Stimulated activated CD4-positive, alpha-beta T cell treated with anti-CD3 and anti-CD28 coated beads, TNF-alpha, amount 100 ng/mL, for 4 hours (primary cell): ENCODE results near the gene DLD.
"Not testable (repeated sequence)": the region's sequence is repeated elsewhere in the genome, so short reads cannot be mapped to it uniquely, and the experiment has no call there.

Source experiments
- DNase-seq, 3 experiments: peaks; one replicate each; pipeline ENCODE4 v3.0.0-alpha.2; 2020; ENCODE audit warnings: low read depth in 3 of 3

The DLD gene

DNA sequence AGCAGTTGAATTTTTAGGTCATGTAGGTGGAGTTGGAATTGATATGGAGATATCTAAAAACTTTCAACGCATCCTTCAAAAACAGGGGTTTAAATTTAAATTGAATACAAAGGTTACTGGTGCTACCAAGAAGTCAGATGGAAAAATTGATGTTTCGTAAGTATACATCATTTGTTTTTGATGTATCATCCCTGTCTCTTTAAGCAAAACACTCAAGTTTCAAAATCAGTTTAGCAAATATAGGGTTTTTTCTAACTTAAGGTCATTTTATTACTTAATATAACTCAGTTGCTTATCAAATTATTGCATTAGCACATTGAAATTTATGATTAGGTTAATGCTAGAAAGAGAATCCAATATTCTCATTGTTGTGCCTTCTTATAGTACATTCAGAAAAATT, 24.6 kb downstream of the DLD start:
- no peak for DNase-seq

DNA sequence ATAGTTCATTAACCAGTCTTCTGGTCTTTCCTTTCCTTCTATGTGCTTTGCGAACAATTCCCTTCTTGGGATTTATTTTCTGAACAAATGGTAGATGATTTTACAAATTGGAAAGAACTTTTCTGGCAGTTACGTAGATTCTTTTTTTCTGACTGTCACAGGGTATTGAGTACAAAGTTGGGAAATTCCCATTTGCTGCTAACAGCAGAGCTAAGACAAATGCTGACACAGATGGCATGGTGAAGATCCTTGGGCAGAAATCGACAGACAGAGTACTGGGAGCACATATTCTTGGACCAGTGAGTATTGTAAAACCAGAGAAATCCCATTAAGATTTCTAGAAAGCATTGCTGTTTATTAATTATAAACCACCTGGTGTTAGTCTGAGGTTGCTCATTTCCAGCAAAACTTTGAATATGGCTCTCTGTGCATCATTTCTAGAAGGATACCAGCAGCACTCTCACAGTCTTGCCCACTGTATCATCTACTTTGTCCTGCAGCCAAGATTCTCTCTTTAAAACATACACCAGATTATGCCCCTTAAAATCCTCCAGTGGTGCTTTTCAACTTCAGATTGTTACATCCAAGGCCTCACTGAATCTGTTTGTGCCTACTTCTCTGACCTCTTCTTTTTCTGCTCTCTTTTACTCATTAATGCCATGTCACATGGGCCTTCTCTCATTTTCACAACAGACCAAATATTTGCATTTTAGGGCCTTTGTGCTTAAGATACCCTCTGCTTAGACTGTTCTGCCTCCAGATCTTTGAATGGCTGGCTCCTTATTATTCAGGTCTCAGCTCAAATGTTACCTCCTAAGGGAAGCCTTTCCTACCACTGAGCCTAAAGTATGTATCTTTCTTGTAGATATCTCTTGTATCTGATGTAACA, 27.0 kb downstream of the DLD start:
- no peak for DNase-seq

DNA sequence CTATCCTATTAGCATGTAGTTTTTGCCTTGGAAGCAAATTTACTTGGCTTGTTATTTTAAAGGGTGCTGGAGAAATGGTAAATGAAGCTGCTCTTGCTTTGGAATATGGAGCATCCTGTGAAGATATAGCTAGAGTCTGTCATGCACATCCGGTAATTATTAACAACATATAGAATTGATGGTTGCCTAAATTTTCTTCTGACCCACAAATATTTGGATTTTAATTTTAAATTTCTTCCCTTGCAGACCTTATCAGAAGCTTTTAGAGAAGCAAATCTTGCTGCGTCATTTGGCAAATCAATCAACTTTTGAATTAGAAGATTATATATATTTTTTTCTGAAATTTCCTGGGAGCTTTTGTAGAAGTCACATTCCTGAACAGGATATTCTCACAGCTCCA, 28.0 kb downstream of the DLD start:
- DNase-seq = no peak

DNA sequence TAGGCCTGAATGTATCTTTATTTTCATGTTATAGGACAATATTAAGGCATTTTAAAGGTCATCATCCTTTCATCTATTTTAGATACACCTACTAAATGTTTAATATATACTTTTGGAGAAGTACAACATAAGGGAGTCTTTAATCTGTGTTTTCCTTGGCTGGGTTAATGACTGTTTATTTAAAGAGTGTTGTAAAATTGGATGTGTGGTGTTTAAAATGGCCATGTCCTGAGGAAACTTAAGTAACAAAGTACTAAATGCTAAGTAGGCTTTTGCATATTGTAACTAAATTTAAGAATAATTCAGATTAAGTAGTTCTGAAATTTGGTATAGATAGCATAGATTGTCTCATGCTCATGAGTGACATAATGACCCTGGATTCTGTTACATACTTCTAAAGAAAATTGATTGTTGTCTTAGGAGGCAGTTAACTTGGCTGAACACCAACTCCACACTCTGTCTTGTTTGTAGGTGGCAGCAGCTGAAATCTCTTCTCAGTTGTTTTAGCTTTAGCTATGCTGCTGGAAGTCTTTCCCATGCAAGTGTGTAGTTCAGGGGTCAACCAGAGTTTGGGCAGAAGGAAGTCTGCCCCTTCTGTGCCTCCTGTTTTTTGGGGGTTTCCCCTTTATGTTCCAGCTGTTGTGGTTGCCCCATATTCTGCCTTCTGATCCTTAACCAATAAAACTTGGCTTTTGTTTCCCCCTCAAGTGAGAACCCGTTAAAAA, 29.2 kb downstream of the DLD start:
- DNase-seq = no peak

DNA sequence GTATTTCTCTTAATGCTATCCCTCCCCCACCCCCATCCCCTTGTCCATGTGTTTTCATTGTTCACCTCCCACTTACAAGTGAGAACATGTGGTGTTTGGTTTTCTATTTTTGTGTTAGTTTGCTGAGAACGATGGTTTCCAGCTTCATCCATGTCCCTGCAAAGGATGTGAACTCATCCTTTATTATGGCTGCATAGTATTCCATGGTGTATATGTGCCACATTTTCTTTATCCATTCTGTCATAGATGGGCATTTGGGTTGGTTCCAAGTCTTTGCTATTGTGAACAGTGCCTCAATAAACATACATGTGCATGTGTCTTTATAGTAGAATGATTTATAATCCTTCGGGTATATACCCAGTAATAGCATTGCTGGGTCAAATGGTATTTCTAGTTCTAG, 30.8 kb downstream of the DLD start:
- not testable (repeated sequence) for DNase-seq

DNA sequence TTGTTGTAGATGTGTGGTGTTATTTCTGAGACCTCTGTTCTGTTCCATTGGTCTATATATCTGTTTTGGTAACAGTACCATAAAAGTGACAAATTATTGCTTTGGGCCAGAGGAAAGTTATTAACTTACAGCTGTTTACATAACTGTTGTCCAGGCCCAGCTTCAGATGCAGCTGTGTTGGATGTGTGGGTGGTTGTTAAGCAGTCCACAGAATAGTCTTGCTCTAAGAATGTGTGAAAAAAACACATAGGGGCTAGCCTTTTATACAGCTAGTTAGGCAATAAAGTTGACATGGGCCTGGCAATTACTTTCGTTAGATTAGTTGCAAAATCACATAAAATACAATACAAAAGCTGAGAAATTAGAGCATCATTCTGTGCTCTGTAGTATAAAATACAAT, 31.9 kb downstream of the DLD start:
- DNase-seq = no peak

DNA sequence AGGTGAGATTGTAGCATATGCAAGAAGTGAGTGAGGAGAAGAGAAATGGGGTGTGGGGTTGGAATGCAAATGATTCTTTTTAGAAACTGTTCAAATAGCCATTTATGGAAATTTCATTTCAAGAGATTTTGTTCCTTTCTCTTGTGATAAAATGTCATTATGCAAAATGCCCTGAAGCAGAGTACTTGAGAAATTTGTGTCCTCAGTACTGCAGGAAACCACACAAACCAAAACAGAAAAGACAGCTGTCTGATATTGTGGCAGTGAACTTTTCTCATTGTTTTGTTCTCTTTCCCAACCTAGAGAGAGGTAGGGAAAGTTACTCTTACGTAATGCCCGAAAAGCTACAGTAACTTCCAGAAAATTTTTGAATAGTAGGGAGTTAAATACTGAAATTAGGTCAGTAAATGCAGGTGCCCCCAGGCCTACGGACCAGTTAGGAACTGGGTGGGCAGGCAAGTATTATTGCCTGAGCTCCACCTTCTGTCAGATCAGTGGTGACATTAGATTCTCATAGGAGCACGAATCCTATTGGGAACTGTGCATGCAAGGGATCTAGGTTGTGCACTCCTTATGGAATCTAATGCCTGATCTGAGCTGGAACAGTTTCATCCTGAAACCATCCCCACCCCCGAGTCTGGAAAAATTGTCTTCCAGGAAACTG, 34.0 kb downstream of the DLD start:
- no peak for DNase-seq

DNA sequence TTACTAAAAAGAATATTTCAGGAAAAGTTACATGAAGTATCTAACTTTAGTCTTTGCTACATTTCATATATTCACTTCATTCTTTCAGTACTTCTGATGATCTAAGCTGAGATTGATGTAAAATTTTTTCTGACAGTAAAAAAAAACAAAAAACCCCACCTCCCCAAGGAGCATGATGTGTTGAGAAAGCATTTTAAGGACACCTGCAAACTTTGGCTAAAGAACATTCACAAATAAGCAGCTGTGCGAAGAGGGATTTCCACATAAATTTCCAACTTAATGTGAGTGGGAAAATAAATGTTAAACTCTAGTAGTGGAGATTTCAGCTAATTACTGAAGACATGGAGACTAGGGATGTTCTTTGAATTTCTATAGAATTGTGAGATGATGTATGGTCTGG, 35.5 kb downstream of the DLD start:
- DNase-seq = no peak

DNA sequence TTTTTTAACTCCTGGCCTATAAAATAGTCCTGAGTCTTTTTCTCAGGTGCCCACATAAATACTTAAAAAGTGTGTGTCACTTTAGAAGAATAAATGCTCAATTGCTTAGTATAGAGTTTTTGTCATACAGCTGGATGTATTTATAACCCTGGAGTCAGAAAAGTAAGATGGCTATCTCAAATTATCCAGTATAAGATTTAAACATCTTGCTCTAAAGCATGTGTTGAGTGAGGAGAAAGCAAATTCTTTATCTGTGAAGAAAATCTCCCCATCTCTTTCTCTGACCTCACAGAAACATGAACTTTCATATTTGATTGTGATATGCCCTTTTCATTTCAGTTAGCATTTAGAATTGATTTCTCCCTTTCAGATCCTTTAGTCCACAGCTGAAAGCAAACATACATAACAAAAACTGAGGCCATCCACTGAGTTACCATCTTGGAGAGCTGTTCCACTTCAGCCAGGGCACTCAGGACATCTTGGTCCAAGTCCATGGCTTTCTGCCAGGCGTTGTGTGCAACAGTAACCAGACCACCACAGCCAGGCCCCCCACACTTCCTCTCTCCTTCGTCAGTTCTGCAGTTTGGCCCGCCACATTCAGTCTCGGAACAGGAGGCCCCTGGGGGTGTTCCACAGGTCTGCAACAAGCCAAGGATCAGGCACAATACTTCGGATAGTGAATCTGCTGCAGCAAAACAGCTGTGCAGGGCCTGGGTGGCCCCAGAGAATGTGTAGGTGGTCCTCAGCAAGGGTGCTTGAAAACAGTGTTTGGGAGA, 40.9 kb downstream of the DLD start:
- no peak for DNase-seq

DNA sequence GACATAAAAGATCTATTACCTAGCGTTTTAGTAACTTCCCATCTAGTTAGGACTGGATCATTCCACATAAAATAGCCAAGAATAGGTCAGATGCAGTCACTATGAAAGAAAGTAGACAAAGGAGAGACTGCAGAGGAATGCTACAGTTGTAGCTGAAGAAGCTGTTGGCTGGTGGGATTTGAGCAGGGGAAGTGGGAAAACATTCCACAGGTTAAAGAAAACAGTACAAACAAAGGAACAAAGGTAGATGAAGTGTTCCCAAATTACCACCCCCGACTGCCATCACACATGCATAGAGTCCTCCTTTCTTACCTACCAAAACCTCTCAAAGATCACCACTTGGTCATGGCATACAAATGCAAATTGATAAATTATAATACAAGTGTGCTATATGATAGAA, 41.8 kb downstream of the DLD start:
- no peak for DNase-seq

DNA sequence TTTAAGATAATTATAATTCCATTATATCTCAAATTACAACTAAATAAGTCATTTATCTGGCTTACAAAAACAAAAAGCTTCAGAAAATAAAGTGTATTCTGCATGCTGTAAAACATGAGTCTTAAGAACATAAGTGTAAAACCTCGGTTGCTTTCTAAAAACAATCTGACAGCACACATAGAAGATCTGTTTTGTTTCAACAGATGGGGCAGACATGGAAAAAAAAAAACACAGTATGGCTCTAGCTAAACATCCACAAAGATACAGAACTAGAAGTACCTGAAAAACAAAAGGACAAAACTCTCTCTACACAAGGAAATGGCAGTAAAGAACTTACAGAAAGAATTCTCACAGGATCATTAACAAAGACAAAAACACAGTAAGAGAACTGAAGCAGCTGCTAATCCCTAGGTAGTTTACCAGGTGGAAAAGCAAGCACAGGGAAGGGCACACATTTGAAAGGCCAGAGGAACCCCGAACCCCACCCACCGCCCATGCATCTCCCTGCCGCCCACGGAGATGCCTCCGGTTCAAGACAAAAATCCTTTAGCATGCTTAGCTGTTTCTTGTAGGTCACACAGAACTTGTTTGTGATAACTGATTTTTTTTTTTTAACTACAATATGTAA, 42.5 kb downstream of the DLD start:
- no peak for DNase-seq

DNA sequence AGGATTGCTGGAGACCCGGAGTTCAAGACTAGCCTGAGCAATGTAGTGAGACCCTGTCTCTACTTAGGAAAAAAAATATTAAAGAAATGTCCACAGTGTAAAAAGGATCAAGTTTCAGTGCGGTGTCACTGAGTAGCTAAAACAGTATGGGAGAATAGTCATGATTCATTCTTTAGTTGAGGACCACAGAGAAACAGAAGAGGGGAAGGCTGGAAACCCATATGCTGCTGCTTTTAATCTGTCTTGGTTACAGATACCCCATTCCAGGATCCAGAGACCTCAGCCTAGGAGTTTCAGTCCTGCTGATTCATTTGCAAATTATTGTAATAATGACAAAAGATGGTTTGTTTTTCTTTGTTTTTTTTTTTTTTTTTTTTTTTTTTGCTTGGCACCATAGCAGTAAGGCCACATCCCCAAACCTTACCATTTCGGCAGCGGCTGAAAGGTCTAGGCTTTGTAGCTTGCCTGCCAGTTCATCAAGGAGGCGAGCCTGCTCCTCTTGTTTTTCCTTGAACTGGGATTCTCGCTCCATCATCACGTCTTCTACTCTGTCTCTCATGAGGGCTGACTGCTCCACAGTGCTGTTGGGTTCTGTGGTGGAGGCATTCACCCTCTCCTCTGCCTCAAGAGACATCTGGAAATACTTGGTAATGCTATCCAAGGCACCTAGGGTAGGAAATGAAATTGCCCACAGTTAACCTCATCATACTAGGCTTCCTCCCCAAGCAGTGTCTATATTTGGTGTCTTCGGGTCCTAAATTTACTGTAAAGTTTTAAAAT, 44.2 kb downstream of the DLD start:
- no peak for DNase-seq

DNA sequence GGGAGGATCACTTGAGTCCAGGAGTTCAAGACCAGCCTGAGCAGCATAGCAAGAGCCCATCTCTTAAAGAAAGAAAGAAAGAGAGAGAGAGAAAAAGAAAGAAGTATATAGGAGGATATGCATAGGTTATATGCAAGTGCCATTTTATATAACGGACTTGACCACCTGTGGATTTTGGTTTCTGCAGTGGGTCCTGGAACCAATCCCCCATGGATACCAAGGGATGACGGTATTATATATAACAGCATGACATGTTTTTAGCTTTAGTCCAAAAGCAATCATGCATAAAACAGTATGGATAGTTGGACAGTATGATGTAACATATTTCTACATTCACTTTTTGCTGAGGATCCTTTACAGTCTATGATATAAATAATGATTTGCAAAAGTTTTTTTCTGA, 45.3 kb downstream of the DLD start:
- DNase-seq = no peak

DNA sequence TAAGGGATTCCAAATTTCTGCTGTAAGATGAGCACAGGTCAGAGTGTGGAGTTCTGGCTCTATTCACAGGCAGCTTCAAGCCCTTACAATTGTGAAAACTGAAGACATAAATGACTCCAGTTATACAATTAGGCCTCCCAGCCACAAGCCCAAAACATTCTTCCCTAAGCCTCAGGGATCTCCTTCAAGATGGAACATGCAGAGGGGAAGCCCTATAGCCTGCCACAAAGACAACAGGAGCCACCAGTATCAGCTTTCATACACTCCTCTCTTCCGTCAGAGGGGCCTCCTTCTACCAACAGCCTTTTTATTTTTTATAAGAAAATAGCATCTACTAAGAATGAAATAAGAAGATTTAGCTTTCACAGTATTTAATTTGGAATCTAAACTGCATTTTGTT, 46.5 kb downstream of the DLD start:
- DNase-seq = no peak

DNA sequence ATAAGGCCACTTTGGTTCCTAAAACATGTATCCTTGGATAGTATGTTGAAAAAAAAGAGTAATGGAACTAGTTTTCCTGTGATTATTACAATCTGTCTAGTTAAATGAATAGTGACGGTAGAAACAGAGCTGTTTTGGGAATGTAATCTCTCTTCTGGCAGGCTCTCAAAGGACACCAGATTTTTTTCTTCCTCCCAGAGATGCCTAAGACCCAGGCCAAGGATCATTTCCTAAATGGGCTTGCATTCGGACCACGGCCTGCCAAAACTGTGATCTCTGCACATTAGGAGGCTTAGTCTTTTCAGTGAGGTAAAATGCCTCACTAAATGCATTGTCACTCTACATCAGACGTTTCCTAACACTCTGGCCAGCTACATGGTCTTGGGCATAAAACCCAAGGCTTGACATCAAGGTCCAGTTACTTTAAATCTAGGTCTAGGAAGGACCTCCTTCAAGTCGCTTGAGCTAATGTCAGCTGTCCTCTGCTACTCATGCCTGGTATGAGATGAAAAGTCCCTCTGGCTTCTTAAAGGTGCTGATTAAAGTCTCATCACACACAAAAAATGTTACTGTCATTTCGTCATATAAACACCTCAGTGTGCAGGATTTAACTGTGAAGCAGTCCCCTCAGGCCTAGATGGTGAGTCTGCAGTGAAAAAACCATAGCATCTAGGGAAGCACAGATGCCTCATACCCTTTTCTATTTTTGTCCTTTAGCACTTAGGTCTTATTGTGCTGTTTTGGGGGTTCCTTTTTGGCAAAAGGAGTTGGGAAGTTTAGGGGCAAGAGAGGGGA, 47.7 kb downstream of the DLD start:
- DNase-seq = no peak

DNA sequence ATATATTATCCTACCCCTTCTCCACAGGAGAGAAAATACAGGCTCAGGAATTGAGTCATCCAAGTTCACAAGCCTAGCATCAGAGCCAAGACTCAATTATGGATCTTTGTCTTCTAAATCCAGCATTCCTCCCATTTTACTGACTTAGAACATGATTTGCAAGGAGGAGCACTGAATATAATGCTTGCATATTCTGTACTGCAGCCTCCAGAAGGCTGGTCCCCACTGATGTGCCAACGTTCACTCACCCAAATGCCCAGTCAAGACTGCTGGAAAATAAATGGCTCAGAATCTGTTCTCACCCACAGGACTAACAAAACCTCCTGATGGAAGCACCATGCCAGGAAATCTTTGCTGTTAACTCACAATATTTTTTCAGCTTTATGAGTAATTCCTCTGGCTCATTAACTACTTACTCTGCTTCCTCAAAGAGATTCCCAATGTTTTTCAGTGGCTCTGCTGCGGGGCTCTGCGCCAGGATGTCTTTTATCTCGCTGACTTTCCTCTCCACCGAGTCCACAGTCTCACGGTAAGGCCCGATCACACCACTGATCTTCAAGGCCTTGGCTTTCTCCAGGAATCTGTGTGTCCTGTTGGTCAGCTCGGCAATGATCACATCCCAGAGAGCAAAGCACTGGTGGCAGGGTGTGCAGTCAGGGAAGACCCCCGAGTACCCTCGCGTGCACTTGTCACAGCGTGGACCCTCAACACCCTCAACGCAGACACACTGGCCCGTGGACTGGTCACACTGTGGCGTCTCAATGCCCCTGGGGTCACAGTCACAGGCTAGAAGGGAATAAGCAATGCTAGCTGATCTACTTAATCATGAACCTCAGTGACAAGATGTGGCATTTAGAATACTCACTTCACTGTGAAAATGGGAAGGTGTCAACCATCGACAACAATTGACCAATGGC, 48.8 kb downstream of the DLD start:
- no peak for DNase-seq

DNA sequence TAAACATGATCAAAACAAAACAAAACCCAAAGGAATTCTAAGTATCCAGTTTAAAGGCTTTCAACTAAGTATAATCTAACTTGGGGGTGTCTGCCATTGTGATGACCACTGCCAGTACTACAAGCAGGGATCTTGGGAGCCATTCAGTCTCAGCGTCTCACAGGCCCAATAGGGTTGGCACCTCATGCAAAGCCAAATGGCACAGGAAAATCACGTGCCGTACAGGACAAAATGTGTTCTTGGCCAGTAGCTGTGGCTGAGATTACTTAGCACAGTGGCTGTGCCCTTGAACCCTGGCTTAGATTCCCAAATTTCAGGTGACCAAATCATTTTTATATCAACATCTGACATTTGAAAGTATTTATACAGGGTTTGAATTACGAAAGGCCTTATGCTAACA, 50.0 kb downstream of the DLD start:
- no peak for DNase-seq

DNA sequence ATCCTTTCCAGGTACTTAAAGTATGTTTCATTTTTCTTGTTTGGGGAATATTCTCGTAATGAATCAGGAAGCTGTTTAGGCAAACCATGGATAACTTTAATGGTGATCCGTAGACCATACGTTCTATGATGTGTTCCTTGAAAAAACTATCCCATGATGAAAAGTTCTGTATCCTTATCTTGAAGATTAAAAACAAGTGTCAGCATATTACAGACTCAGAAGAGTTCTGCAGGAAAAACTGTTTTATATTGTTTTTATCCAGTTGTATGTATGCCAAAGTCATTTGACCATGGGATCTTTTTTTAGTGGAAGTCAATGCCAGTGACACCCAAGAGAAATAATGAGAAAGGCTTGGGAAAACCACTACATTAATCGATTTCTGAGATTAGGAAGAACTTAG, 52.0 kb downstream of the DLD start:
- DNase-seq = no peak
